IMR-90 (cell line): ENCODE measurements around the gene HYLS1. TPM values are rescaled to one million over a fixed set of nuclear protein-coding genes. Genes with fewer than 3 reads are reported as not detected.

Source experiments
- ATAC-seq: fragments of 200-7000 bp; cut with Tn5 transposase; 2 replicates; pipeline ENCODE4 v1.9.1; 2020; ENCODE audit warnings: low read depth, mild to moderate bottlenecking, moderate library complexity
- BruUV-seq: library from RNA; stranded (reverse); fragments of 400-500 nt; replicated peaks from 2 replicates; lab custom pipeline; 2021; lab: Mats Ljungman, UMichigan
- CTCF ChIA-PET: fragments of 300-600 bp; formaldehyde crosslinking; extraction: SDS; loops from one replicate; lab custom pipeline; 2021; ENCODE audit warnings: antibody characterized with exemption; lab: Yijun Ruan, JAX
- POLR2A ChIA-PET: fragments of 300-600 bp; sonication (Branson Sonifier 250); formaldehyde crosslinking; loops from one replicate; lab custom pipeline; 2022; ENCODE audit warnings: antibody characterized with exemption; ENCODE audit not compliant: unreplicated experiment; lab: Charles Lee
- DNase-seq: peaks from one replicate; pipeline ENCODE4 v3.0.0; 2013
- H2AFZ ChIP-seq: replicated peaks from 2 replicates; pipeline ENCODE3; 2013; ENCODE audit warnings: low read length, mild to moderate bottlenecking; ENCODE audit not compliant: poor library complexity
- H2AK5ac ChIP-seq: 2 replicates; pipeline ENCODE4 v1.6.1; 2013; ENCODE audit warnings: low read depth, low read length, inconsistent platforms
- H2AK9ac ChIP-seq: replicated peaks from 2 replicates; pipeline ENCODE3; 2013; ENCODE audit warnings: mild to moderate bottlenecking, low read depth, low read length, moderate library complexity; ENCODE audit not compliant: poor library complexity
- H2BK120ac ChIP-seq: 2 replicates; pipeline ENCODE4 v1.6.1; 2013; ENCODE audit warnings: low read depth, low read length, inconsistent platforms
- H2BK15ac ChIP-seq: 3 replicates; pipeline ENCODE4 v1.6.1; 2013; ENCODE audit warnings: low read depth, low read length, inconsistent platforms
- H2BK20ac ChIP-seq: 2 replicates; pipeline ENCODE4 v1.6.1; 2013; ENCODE audit warnings: low read depth, mild to moderate bottlenecking, inconsistent platforms, low read length, moderate library complexity
- H2BK5ac ChIP-seq: 2 replicates; pipeline ENCODE4 v1.6.1; 2013; ENCODE audit warnings: mild to moderate bottlenecking, low read depth, low read length, inconsistent platforms; ENCODE audit not compliant: poor library complexity, severe bottlenecking
- H3K14ac ChIP-seq: replicated peaks from 2 replicates; pipeline ENCODE4 v1.6.1; 2013; ENCODE audit warnings: low read depth, low read length, inconsistent platforms
- H3K18ac ChIP-seq: 2 replicates; pipeline ENCODE4 v1.6.1; 2013; ENCODE audit warnings: low read depth, low read length, control low read depth
- H3K23ac ChIP-seq: 2 replicates; pipeline ENCODE4 v1.6.1; 2013; ENCODE audit warnings: low read depth, low read length, inconsistent platforms
- H3K27ac ChIP-seq: 2 replicates; pipeline ENCODE4 v1.5.1; 2013; ENCODE audit warnings: mild to moderate bottlenecking, control low read depth, low read length; ENCODE audit not compliant: insufficient read depth
- H3K27me3 ChIP-seq: 2 replicates; pipeline ENCODE4 v1.6.1; 2013; ENCODE audit warnings: low read length; ENCODE audit not compliant: control insufficient read depth, insufficient read depth
- H3K36me3 ChIP-seq: 2 replicates; pipeline ENCODE4 v1.6.1; 2013; ENCODE audit warnings: low read length, mixed read lengths; ENCODE audit not compliant: control insufficient read depth, insufficient read depth
- H3K4ac ChIP-seq: 2 replicates; pipeline ENCODE4 v1.6.1; 2013; ENCODE audit warnings: low read depth, low read length, inconsistent platforms
- H3K4me1 ChIP-seq: 2 replicates; pipeline ENCODE4 v1.6.1; 2013; ENCODE audit warnings: low read length, mixed read lengths; ENCODE audit not compliant: control insufficient read depth, insufficient read depth
- H3K4me2 ChIP-seq: 2 replicates; pipeline ENCODE4 v1.6.1; 2013; ENCODE audit warnings: low read depth, mild to moderate bottlenecking, control low read depth, low read length, moderate library complexity
- H3K4me3 ChIP-seq: 2 replicates; pipeline ENCODE4 v1.5.1; 2013; ENCODE audit warnings: low read depth, mild to moderate bottlenecking, control low read depth, low read length, moderate library complexity; ENCODE audit not compliant: insufficient read depth
- H3K56ac ChIP-seq: 2 replicates; pipeline ENCODE4 v1.6.1; 2013; ENCODE audit warnings: low read length, inconsistent platforms; ENCODE audit not compliant: insufficient read depth; ENCODE audit errors: extremely low read depth
- H3K79me1 ChIP-seq, 2 experiments: 2 replicates each; pipeline ENCODE4 v1.6.1; 2013; ENCODE audit warnings: low read length in 2 of 2, inconsistent platforms in 1 of 2, low read depth in 1 of 2
- H3K9ac ChIP-seq: 2 replicates; pipeline ENCODE4 v1.6.1; 2013; ENCODE audit warnings: low read depth, low read length, control low read depth
- H3K9me1 ChIP-seq: 2 replicates; pipeline ENCODE4 v1.6.1; 2013; ENCODE audit warnings: low read length, inconsistent platforms; ENCODE audit not compliant: insufficient read depth
- H3K9me3 ChIP-seq: 2 replicates; pipeline ENCODE4 v1.6.1; 2013; ENCODE audit warnings: low read length; ENCODE audit not compliant: control insufficient read depth, insufficient read depth
- H4K20me1 ChIP-seq: 2 replicates; pipeline ENCODE4 v1.6.1; 2013; ENCODE audit warnings: low read length, inconsistent platforms; ENCODE audit not compliant: insufficient read depth
- H4K5ac ChIP-seq: 2 replicates; pipeline ENCODE4 v1.6.1; 2013; ENCODE audit warnings: mild to moderate bottlenecking, low read depth, low read length, control low read depth
- H4K8ac ChIP-seq, 2 experiments: 2 replicates each; pipeline ENCODE4 v1.6.1; 2013; ENCODE audit warnings: low read depth in 2 of 2, low read length in 2 of 2, control low read depth in 1 of 2, inconsistent platforms in 1 of 2
- H4K91ac ChIP-seq: 2 replicates; pipeline ENCODE4 v1.6.1; 2013; ENCODE audit warnings: low read depth, low read length, inconsistent platforms; ENCODE audit not compliant: insufficient read depth
- BHLHE40 ChIP-seq: fragments of 150-350 bp; IDR thresholded peaks from 2 replicates; pipeline ENCODE4 v1.6.1; 2016; ENCODE audit warnings: mild to moderate bottlenecking, low read depth, low read length
- MAFK ChIP-seq: IDR thresholded peaks from 2 replicates; pipeline ENCODE4 v1.6.1; 2012; ENCODE audit warnings: low read depth, low read length, improper control_type of control experiment
- MXI1 ChIP-seq: IDR thresholded peaks from 2 replicates; pipeline ENCODE4 v1.6.1; 2012; ENCODE audit warnings: low read depth, mild to moderate bottlenecking, low read length, moderate library complexity, borderline replicate concordance
- RAD21 ChIP-seq: IDR thresholded peaks from 2 replicates; pipeline ENCODE4 v1.6.1; 2012; ENCODE audit warnings: low read length, improper control_type of control experiment
- WGBS, 2 experiments: methylation state at CpG; one replicate each; pipeline versions ENCODE4 v1.1.5 to v1.1.7; 2013; ENCODE audit warnings: missing lambda C conversion rate in 2 of 2; ENCODE audit not compliant: insufficient read length in 1 of 2; ENCODE audit errors: extremely low coverage in 2 of 2; 5-methylcytosine and 5-hydroxymethylcytosine counted together
- dilution Hi-C: fragments of 300-500 bp; cut with HindIII; formaldehyde crosslinking; loops from one replicate; pipeline ENCODE4 v1.14.3; 2018; ENCODE audit warnings: low sequenced_read_pairs; ENCODE audit not compliant: unreplicated experiment
- in situ Hi-C: fragments of 300-500 bp; cut with MboI; formaldehyde crosslinking; loops from 3 replicates; pipeline ENCODE4 v1.14.3; 2019; ENCODE audit warnings: low sequenced_read_pairs, inconsistent platforms, mixed read lengths
- intact Hi-C: fragments of 100-400 bp; cut with micrococcal nuclease; formaldehyde crosslinking; loops from 2 replicates; pipeline ENCODE4 v1.10.0; 2022
- polyA plus RNA-seq, 3 experiments: library from polyadenylated mRNA; depleted of rRNA; stranded (reverse); fragments of >200 nt; gene quantifications; 2 replicates each; pipeline ENCODE4 v1.2.3, GENCODE V29; 2012; ENCODE audit warnings: low replicate concordance in 1 of 3
- total RNA-seq: library from RNA; depleted of rRNA; stranded (reverse); fragments of >200 nt; gene quantifications from 2 replicates; pipeline ENCODE4 v1.2.3, GENCODE V29; 2012

Gene HYLS1
- total and polyA plus RNA-seq, 2 of the 4 experiments (the other 2 are of a cell fraction) = 5.1 to 8.1 TPM

DNA sequence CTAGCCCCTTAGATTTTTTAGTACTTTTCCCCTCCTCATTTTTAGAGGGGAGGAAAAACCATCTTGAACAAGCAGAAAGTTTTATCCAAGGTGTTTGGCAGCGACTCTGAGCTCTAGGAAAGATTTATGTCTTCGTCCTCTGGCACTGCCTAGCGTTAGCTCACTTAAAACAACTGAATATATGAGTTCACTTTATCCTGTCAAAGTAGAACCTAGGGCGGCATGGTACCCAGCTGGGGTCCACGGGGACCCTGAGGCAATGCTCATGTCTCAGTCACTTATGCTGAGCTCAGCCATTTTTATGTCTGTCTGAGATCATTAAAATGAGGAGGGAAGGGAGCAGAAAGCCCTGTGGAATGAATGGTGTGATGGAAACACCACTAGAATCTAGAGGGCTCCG, 44.2 kb downstream of the HYLS1 start:
- Histone ChIP-seq H3K9me3 (no peaks in the 10 kb centered on the region), H4K20me1 (no peaks in the 10 kb centered on the region), H3K79me1 (no peaks in the 10 kb centered on the region), H2BK120ac (no peak overlapping the region), H3K23ac (no peak overlapping the region), H4K5ac (no peak overlapping the region), H4K91ac (no peak overlapping the region), H3K4ac (no peak overlapping the region), H2AK9ac (no peak overlapping the region), H2AFZ (no peak overlapping the region), H3K9ac (no peak overlapping the region), H3K14ac (no peak overlapping the region), H3K27ac (no peak overlapping the region), H2BK20ac (no peak overlapping the region), H3K27me3 (peaks cover 39% of the 10 kb centered on the region), H2BK5ac (no peak overlapping the region), H3K18ac (no peak overlapping the region), H3K9me1 (no peaks in the 10 kb centered on the region), H2AK5ac (no peak overlapping the region), H3K4me2 (no peak overlapping the region), H3K4me3 (no peak overlapping the region), H4K8ac (no peak overlapping the region), H3K4me1 (no peaks in the 10 kb centered on the region; the same call in 1 of the 2 replicates), H2BK15ac (no peak overlapping the region), H3K36me3 (no peaks in the 10 kb centered on the region), H3K56ac (no peak overlapping the region)
- POLR2A ChIA-PET = no interaction called here
- DNase-seq = no peak
- WGBS, 2 experiments = 20% methylated on average over 2 of the region's 6 CpGs; no CpG with 5 or more reads in 1 of the 2 experiments
- CTCF ChIA-PET = interaction anchor here (1.2 kb wide), 1 partner anchor 11 kb away, joined by 3 read pairs; no protein-coding TSS in a partner anchor
- intact Hi-C loops (no loop called here), in situ Hi-C loops (no loop called here), dilution Hi-C loops (no loop called here)
- BruUV-seq = no TSS peak
- TF ChIP-seq MXI1 (no peak), RAD21 (no peak), BHLHE40 (no peak), MAFK (peak; percentile 83)
- ATAC-seq = no peak
